ENCODE data around the gene CLDN17.

Gene CLDN17

GRCh38 chr21:30117631-30118030 lies 49.0 kb downstream of the CLDN17 start:
- DNase-seq (ENCODE audit: low read depth) = no peak

DNA sequence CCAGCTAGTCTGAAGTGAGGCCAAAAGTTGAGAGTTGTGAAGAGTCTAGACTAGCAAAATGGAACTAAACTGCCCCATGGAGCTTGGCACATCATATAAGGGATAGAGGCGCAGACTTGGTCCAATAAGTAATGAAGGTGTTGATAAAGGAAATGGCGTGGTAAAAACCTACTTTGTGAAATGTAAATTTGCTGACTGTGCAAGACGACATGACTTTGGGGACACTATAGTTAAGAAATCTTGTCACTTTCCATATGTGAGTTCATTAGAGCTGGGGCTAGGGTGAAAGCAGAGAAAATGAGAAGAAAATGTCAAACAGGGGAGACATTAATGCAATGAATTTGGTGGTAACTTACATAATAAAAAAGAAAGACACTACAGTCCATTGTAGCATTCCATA lies 50.1 kb downstream of the CLDN17 start:
- no peak for DNase-seq (ENCODE audit: low read depth)

Data from stimulated activated CD8-positive, alpha-beta memory T cell treated with anti-CD3 and anti-CD28 coated beads, Interleukin-15, amount 100 ng/mL, for 1 hour (primary cell).